ENCODE results near the gene ITGA2. TPM values are rescaled to one million over a fixed set of nuclear protein-coding genes. Genes with fewer than 3 reads are reported as not detected.
"Not testable (repeated sequence)": the region's sequence is repeated elsewhere in the genome, so short reads cannot be mapped to it uniquely, and the experiment has no call there.

The ITGA2 gene
- total and polyA plus RNA-seq, 2 of the 8 experiments (the other 6 are each of a cell fraction or from before 2014, with no cell fraction given) = 1.4 to 7.7 TPM

GRCh38 chr5:53111139-53111538, 122.0 kb downstream of the ITGA2 start:
- Histone ChIP-seq H2BK5ac (ENCODE audit: low read depth, low read length) (no peak overlapping the region), H3K9ac (replicated peaks in 1 of 4; ENCODE audit: extremely low read depth in 1 of 4, low read depth in 3 of 4, low read length in 3 of 4) (no peak overlapping the region), H4K5ac (ENCODE audit: insufficient read length, low read depth, low read length) (no peak overlapping the region), H3K4me1 (replicated peaks in 1 of 4; ENCODE audit: control insufficient read depth in 3 of 4, insufficient read depth in 4 of 4, low read length in 3 of 4) (peaks cover 0 to 5% (median 0%) of the 10 kb centered on the region in 4 experiments; a peak in 4 of 7 replicates), H3K36me3 (ENCODE audit: control insufficient read depth in 2 of 4, insufficient read depth in 4 of 4, low read length in 3 of 4) (no peaks in the 10 kb centered on the region), H3K4ac (replicated peaks; ENCODE audit: insufficient read length, low read depth, low read length) (no peak overlapping the region), H2BK12ac (ENCODE audit: low read depth, low read length) (no peak overlapping the region), H3K4me3 (ENCODE audit: extremely low read depth in 1 of 4, insufficient read depth in 2 of 4, low read depth in 3 of 4, low read length in 4 of 4) (no peak overlapping the region), H3K79me2 (ENCODE audit: control insufficient read depth in 1 of 2, insufficient read depth in 2 of 2, low read length in 2 of 2) (no peaks in the 10 kb centered on the region), H3K79me1 (ENCODE audit: low read depth, low read length) (no peaks in the 10 kb centered on the region; the same call in 1 of the 2 replicates), H3K23ac (ENCODE audit: insufficient read length) (no peak overlapping the region), H3K14ac (ENCODE audit: insufficient read length) (no peak overlapping the region), H2BK15ac (ENCODE audit: low read length) (no peak overlapping the region), H3K4me2 (ENCODE audit: insufficient read depth in 1 of 2, low read depth in 2 of 2, low read length in 2 of 2) (peak overlapping the region in 1 of 2 experiments; percentile 94; a peak in 1 of 4 replicates), H3K27me3 (replicated peaks in 1 of 4; ENCODE audit: control insufficient read depth in 3 of 4, extremely low read depth in 1 of 4, insufficient read depth in 3 of 4, low read length in 3 of 4) (no peaks in the 10 kb centered on the region), H3K56ac (replicated peaks; ENCODE audit: insufficient read length, low read depth, low read length) (no peak overlapping the region), H4K20me1 (replicated peaks in 1 of 2; ENCODE audit: control insufficient read depth in 1 of 2, insufficient read depth in 2 of 2, low read length in 2 of 2) (no peaks in the 10 kb centered on the region), H2AFZ (ENCODE audit: low read length) (no peak overlapping the region), H4K8ac (ENCODE audit: extremely low read depth, insufficient read depth, low read length) (no peak overlapping the region), H3K18ac (ENCODE audit: extremely low read depth, low read length) (no peak overlapping the region), H2AK5ac (ENCODE audit: low read depth, low read length) (no peak overlapping the region), H3K27ac (ENCODE audit: low read depth, low read length) (no peak overlapping the region), H3K23me2 (ENCODE audit: low read depth, low read length) (peaks cover 7% of the 10 kb centered on the region; the same call in 1 of the 2 replicates), H2BK120ac (replicated peaks; ENCODE audit: low read depth, low read length) (no peak overlapping the region), H2BK20ac (ENCODE audit: low read length) (no peak overlapping the region), H4K91ac (replicated peaks; ENCODE audit: insufficient read length, low read length) (no peak overlapping the region), H3K9me3 (ENCODE audit: insufficient read depth in 2 of 2, low read depth in 1 of 2, low read length in 1 of 2) (no peaks in the 10 kb centered on the region)
- no peak for DNase-seq (ENCODE audit: low read depth in 1 of 2, low spot score in 2 of 2)
- TF ChIP-seq, protein P1, sequence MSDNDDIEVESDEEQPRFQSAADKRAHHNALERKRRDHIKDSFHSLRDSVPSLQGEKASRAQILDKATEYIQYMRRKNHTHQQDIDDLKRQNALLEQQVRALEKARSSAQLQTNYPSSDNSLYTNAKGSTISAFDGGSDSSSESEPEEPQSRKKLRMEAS (IDR thresholded peaks at IDR 0.05) = no peak
- POLR2A ChIA-PET (ENCODE audit: partially characterized antibody) = no interaction called here
- WGBS, 2 experiments (ENCODE audit: extremely low coverage in 1 of 2, insufficient coverage in 1 of 2, insufficient read length in 1 of 2, insufficient replicate concordance in 2 of 2, low coverage in 1 of 2, low lambda C conversion rate in 2 of 2, missing lambda C conversion rate in 1 of 2) = 89% methylated on average over 1 of the region's 1 CpG; no CpG with 5 or more reads in 1 of the 2 experiments
- CTCF ChIA-PET (ENCODE audit: partially characterized antibody) = no interaction called here
- FAIRE-seq = no peak

DNA sequence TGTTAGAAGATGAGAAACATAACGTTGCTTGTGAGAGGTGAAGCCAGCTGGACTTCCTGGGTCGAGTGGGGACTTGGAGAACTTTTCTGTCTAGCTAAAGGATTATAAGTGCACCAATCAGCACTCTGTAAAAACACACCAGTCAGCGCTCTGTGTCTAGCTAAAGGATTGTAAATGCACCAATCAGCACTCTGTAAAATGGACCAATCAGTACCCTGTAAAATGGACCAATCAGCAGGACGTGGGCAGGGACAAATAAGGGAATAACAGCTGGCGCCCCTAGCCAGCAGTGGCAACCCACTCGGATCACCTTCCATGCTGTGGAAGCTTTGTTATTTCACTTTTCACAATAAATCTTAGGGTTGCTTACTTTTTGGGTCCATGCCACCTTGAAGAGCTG, 123.2 kb downstream of the ITGA2 start:
- POLR2A ChIA-PET (ENCODE audit: partially characterized antibody); H3K4me1 ChIP-seq (replicated peaks in 1 of 4; ENCODE audit: control insufficient read depth in 3 of 4, insufficient read depth in 4 of 4, low read length in 3 of 4): not testable (repeated sequence)

More for the DNA sequence above, 123.2 kb downstream of the ITGA2 start:
- not testable (repeated sequence) for H3K4me3 ChIP-seq (ENCODE audit: extremely low read depth in 1 of 4, insufficient read depth in 2 of 4, low read depth in 3 of 4, low read length in 4 of 4); H3K4me2 ChIP-seq (ENCODE audit: insufficient read depth in 1 of 2, low read depth in 2 of 2, low read length in 2 of 2); H3K14ac ChIP-seq (ENCODE audit: insufficient read length); H2BK120ac ChIP-seq (replicated peaks; ENCODE audit: low read depth, low read length); H3K79me2 ChIP-seq (ENCODE audit: control insufficient read depth in 1 of 2, insufficient read depth in 2 of 2, low read length in 2 of 2); H3K23ac ChIP-seq (ENCODE audit: insufficient read length); H2BK5ac ChIP-seq (ENCODE audit: low read depth, low read length); H3K36me3 ChIP-seq (ENCODE audit: control insufficient read depth in 2 of 4, insufficient read depth in 4 of 4, low read length in 3 of 4); FAIRE-seq; H3K27ac ChIP-seq (ENCODE audit: low read depth, low read length); H2BK12ac ChIP-seq (ENCODE audit: low read depth, low read length); H2BK20ac ChIP-seq (ENCODE audit: low read length); H4K20me1 ChIP-seq (replicated peaks in 1 of 2; ENCODE audit: control insufficient read depth in 1 of 2, insufficient read depth in 2 of 2, low read length in 2 of 2); H4K8ac ChIP-seq (ENCODE audit: extremely low read depth, insufficient read depth, low read length); H2AFZ ChIP-seq (ENCODE audit: low read length); H3K9ac ChIP-seq (replicated peaks in 1 of 4; ENCODE audit: extremely low read depth in 1 of 4, low read depth in 3 of 4, low read length in 3 of 4); DNase-seq (ENCODE audit: low read depth in 1 of 2, low spot score in 2 of 2); H4K91ac ChIP-seq (replicated peaks; ENCODE audit: insufficient read length, low read length); H3K79me1 ChIP-seq (ENCODE audit: low read depth, low read length); H2BK15ac ChIP-seq (ENCODE audit: low read length); H4K5ac ChIP-seq (ENCODE audit: insufficient read length, low read depth, low read length); H3K18ac ChIP-seq (ENCODE audit: extremely low read depth, low read length); H3K27me3 ChIP-seq (replicated peaks in 1 of 4; ENCODE audit: control insufficient read depth in 3 of 4, extremely low read depth in 1 of 4, insufficient read depth in 3 of 4, low read length in 3 of 4); H3K23me2 ChIP-seq (ENCODE audit: low read depth, low read length); H2AK5ac ChIP-seq (ENCODE audit: low read depth, low read length); H3K4ac ChIP-seq (replicated peaks; ENCODE audit: insufficient read length, low read depth, low read length); H3K9me3 ChIP-seq (ENCODE audit: insufficient read depth in 2 of 2, low read depth in 1 of 2, low read length in 1 of 2); H3K56ac ChIP-seq (replicated peaks; ENCODE audit: insufficient read length, low read depth, low read length)
- 96% methylated on average over 6 of the region's 6 CpGs; no CpG with 5 or more reads in 1 of the 2 experiments for whole genome bisulfite sequencing, 2 experiments (ENCODE audit: extremely low coverage in 1 of 2, insufficient coverage in 1 of 2, insufficient read length in 1 of 2, insufficient replicate concordance in 2 of 2, low coverage in 1 of 2, low lambda C conversion rate in 2 of 2, missing lambda C conversion rate in 1 of 2)
- CTCF ChIA-PET (ENCODE audit: partially characterized antibody) = interaction anchor here (0.8 kb wide), 1 partner anchor 21 kb away, joined by 3 read pairs; no protein-coding TSS in a partner anchor

Measured in H1 (cell line).